NCI-H774 (cell line): ENCODE measurements around the gene OGDH.

Experiments
- DNase-seq: peaks from one replicate; lab custom pipeline; 2025; lab: John Stamatoyannopoulos, UW

Gene OGDH

GRCh38 chr7:44638611-44639557 is 32.5 kb downstream of the OGDH start:
- DNase-seq = no peak

GRCh38 chr7:44639671-44640321 is 33.4 kb downstream of the OGDH start:
- no peak for DNase-seq

- DNase-seq = no peak
Observed at GRCh38 chr7:44643206-44643605, 36.8 kb downstream of the OGDH start.

- no peak for DNase-seq
Observed at GRCh38 chr7:44645254-44645653, 38.8 kb downstream of the OGDH start.

- no peak for DNase-seq
Observed at GRCh38 chr7:44645696-44646095, 39.3 kb downstream of the OGDH start.

- DNase-seq = no peak
Observed at GRCh38 chr7:44646176-44646920, 39.9 kb downstream of the OGDH start.

- no peak for DNase-seq
Observed at GRCh38 chr7:44646921-44647636, 40.7 kb downstream of the OGDH start.

GRCh38 chr7:44647981-44648714 is 41.7 kb downstream of the OGDH start:
- DNase-seq = no peak

- no peak for DNase-seq
Observed at GRCh38 chr7:44650242-44650641, 43.8 kb downstream of the OGDH start.

GRCh38 chr7:44650772-44651171 is 44.3 kb downstream of the OGDH start:
- DNase-seq = no peak

GRCh38 chr7:44652535-44652934 is 46.1 kb downstream of the OGDH start:
- DNase-seq = no peak

GRCh38 chr7:44654255-44654796 is 47.9 kb downstream of the OGDH start:
- DNase-seq = no peak

- DNase-seq = no peak
Observed at GRCh38 chr7:44655341-44655740, 48.9 kb downstream of the OGDH start.

GRCh38 chr7:44658979-44659378 is 52.6 kb downstream of the OGDH start:
- no peak for DNase-seq

GRCh38 chr7:44661233-44661632 is 54.8 kb downstream of the OGDH start:
- DNase-seq = no peak

GRCh38 chr7:44664780-44665461 is 58.5 kb downstream of the OGDH start:
- no peak for DNase-seq

- no peak for DNase-seq
Observed at GRCh38 chr7:44665531-44666213, 59.2 kb downstream of the OGDH start.

GRCh38 chr7:44666566-44666965 is 60.1 kb downstream of the OGDH start:
- no peak for DNase-seq

GRCh38 chr7:44667190-44667589 is 60.8 kb downstream of the OGDH start:
- no peak for DNase-seq

GRCh38 chr7:44671069-44671468 is 64.6 kb downstream of the OGDH start:
- DNase-seq = no peak
